GM18870 (cell line): ENCODE data around the gene STRN4.

Experiments used
- ATAC-seq: cut with Tn5 transposase; IDR thresholded peaks from one replicate; pipeline ENCODE4 v1.9.1; 2021; ENCODE audit warnings: moderate library complexity; ENCODE audit not compliant: unreplicated experiment

STRN4 gene

DNA sequence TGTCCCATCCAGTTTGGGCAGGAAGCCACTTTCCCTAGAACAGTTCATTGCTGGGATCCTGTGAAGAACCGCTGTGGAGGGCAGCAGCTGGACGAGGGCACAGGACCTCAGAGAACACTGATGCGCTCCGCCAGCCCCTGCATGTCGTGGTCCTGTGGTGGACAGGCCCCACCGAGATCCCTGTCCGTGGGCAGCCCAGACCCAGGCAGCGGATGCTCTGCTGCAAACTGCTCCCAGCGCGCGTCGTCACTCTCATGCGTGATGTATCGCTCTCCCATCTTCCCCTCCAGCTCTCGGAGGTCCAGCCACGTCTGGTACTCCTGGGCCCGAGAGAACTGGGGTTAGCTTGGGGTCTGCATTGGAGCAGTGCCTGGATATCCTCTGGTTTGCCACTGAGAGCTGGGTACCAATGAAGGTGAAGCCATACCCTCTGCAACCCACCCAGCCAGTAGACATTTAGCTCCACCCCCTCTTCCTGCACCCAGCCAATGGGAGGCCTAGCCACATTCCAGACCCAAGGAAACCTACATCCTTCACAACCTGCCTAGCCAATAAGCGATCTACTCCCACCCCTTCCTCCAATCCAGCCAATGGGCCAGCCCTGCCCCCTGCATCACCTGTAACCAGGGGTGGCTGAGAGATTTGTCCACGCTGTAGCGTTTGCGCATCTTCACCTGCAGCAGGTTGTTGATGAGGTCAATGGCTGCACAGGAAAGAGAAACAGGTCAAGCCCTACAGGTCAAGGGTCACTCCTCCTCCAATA lies 71.7 kb downstream of the STRN4 start:
- ATAC-seq = no peak

DNA sequence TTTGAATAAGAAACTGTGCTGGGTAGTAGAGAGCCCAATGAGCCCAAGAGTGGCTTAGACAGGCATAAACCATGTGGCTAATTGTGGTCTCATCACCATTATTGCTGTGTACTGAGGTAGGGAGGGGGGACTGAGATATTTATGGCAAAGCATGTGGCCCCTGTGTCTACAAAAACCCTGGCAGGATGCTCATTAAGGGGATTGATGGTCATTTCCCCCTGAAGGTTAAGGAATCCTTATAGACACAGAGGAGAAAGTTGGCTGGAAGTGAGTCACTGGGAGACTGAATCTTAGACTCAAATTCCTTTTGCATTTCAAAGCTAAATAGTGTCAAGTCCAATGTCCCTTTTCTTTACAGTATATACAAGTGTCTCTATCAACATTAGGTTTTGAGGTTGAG lies 75.4 kb downstream of the STRN4 start:
- ATAC-seq = no peak
